ENCODE data around the gene KLRC2.
"Not testable (repeated sequence)": the region's sequence is repeated elsewhere in the genome, so short reads cannot be mapped to it uniquely, and the experiment has no call there.

KLRC2 gene

GRCh38 chr12:10405294-10405693 is 30.5 kb downstream of the KLRC2 start:
- DNase-seq (ENCODE audit: low spot score), result no peak

GRCh38 chr12:10404798-10405197 is 31.0 kb downstream of the KLRC2 start:
- DNase-seq (ENCODE audit: low spot score), result no peak

GRCh38 chr12:10400829-10401228 is 35.0 kb downstream of the KLRC2 start:
- no peak for DNase-seq (ENCODE audit: low spot score)

- DNase-seq (ENCODE audit: low spot score), result no peak
These were observed 37.6 kb downstream of the KLRC2 start for GRCh38 chr12:10398168-10398567.

GRCh38 chr12:10397296-10397695 is 38.5 kb downstream of the KLRC2 start:
- no peak for DNase-seq (ENCODE audit: low spot score)

GRCh38 chr12:10396176-10396575 is 39.6 kb downstream of the KLRC2 start:
- not testable (repeated sequence) for DNase-seq (ENCODE audit: low spot score)

- DNase-seq (ENCODE audit: low spot score), result no peak
These were observed 40.3 kb downstream of the KLRC2 start for GRCh38 chr12:10395390-10395998.

- not testable (repeated sequence) for DNase-seq (ENCODE audit: low spot score)
These were observed 41.2 kb downstream of the KLRC2 start for GRCh38 chr12:10394531-10395152.

- no peak for DNase-seq (ENCODE audit: low spot score)
These were observed 42.5 kb downstream of the KLRC2 start for GRCh38 chr12:10393291-10393690.

- no peak for DNase-seq (ENCODE audit: low spot score)
These were observed 43.3 kb downstream of the KLRC2 start for GRCh38 chr12:10392394-10392930.

- not testable (repeated sequence) for DNase-seq (ENCODE audit: low spot score)
These were observed 44.8 kb downstream of the KLRC2 start for GRCh38 chr12:10390991-10391390.

- no peak for DNase-seq (ENCODE audit: low spot score)
These were observed 45.9 kb downstream of the KLRC2 start, which contains the start of gene KLRK1 for GRCh38 chr12:10389904-10390303. Gene KLRK1, minus strand, starts transcription at chr12:10390041. Its CDS starts 1,231 bp downstream, at chr12:10388810.

- DNase-seq (ENCODE audit: low spot score), result no peak
These were observed 47.0 kb downstream of the KLRC2 start for GRCh38 chr12:10388624-10389413.

GRCh38 chr12:10387498-10387897 is 48.3 kb downstream of the KLRC2 start:
- not testable (repeated sequence) for DNase-seq (ENCODE audit: low spot score)

GRCh38 chr12:10386857-10387256 is 49.0 kb downstream of the KLRC2 start:
- no peak for DNase-seq (ENCODE audit: low spot score)

- no peak for DNase-seq (ENCODE audit: low spot score)
These were observed 50.6 kb downstream of the KLRC2 start for GRCh38 chr12:10385166-10385613.

GRCh38 chr12:10384191-10384590 is 51.6 kb downstream of the KLRC2 start:
- no peak for DNase-seq (ENCODE audit: low spot score)

- no peak for DNase-seq (ENCODE audit: low spot score)
These were observed 53.7 kb downstream of the KLRC2 start for GRCh38 chr12:10381928-10382628.

Data from ecto neural progenitor cell (in vitro differentiated cells).